ENCODE measurements around the gene SOX6.
A peak's percentile ranks its signal among the peaks of the same experiment; 100 is the strongest.

Gene SOX6

DNA sequence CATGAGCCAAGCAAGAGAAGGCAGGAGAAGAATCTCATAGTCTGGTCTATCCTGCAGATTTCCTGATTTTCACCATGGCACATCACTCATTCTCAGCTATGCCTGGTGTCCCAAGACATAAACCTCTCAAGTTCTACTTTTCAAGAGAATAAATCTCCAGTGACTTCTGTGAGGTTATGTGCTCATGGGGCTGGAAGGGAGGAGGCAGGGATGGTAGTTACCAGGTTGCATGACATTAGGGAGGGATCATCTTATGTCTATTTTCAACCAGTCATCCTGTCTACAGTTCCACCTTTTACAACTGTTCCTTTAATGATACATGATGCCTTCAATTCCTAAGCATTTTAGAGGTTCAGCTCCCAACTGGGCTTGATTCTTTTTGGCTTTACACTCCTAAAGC lies 297.7 kb downstream of the SOX6 start:
- CTCF ChIA-PET = no interaction called here

DNA sequence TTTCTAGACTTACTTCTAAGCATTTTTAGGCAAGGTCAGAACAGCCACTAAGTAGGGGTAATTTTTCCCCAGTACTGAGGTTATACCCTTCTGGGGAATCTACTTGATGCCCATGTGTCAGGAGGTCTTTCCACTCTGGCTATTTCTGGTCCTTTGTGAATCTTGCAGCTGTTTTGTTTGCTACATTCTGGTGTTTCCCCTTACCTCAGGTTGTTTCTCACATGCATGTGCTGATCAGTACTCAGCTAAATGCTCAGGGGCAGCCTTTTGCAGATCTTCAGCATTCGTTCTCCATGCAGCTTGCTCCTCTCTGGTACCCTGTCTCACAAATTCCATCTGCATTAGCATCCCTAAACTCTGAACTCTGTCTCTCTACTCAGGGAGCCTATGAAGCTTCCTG lies 303.6 kb downstream of the SOX6 start:
- no peak overlapping the region for H3K4me3 ChIP-seq (ENCODE audit: control insufficient read depth in 1 of 7, extremely low read depth in 1 of 7, insufficient read depth in 4 of 7, low read depth in 2 of 7, low read length in 6 of 7)
- DNase-seq = no peak
- 86% methylated on average over 1 of the region's 1 CpG for WGBS (ENCODE audit: insufficient coverage)
- H3K27me3 ChIP-seq (replicated peaks in 2 of 5; ENCODE audit: control insufficient read depth in 4 of 5, insufficient read depth in 5 of 5, low read length in 4 of 5) = peaks cover 0 to 2% (median 0%) of the 10 kb centered on the region in 5 experiments
- no peaks in the 10 kb centered on the region for H3K36me3 ChIP-seq (ENCODE audit: control insufficient read depth in 4 of 4, insufficient read depth in 4 of 4, low read length in 3 of 4)
- ChIA-PET CTCF (no interaction called here), POLR2A (no interaction called here)
- H3K4me1 ChIP-seq (ENCODE audit: control extremely low read depth in 1 of 4, control insufficient read depth in 4 of 4, insufficient read depth in 4 of 4, low read length in 3 of 4) = no peaks in the 10 kb centered on the region
- no peak overlapping the region for H3K27ac ChIP-seq (ENCODE audit: insufficient read depth in 1 of 2, low read depth in 1 of 2, low read length in 2 of 2, poor library complexity in 1 of 2, severe bottlenecking in 2 of 2)
- peaks cover 0 to 8% (median under 1%) of the 10 kb centered on the region in 5 experiments for H3K9me3 ChIP-seq (ENCODE audit: control extremely low read depth in 1 of 5, control insufficient read depth in 4 of 5, insufficient read depth in 2 of 5, low read depth in 1 of 5, low read length in 4 of 5)

More for the DNA sequence above, 297.7 kb downstream of the SOX6 start:
- Histone ChIP-seq H3K27me3 (replicated peaks in 2 of 5; ENCODE audit: control insufficient read depth in 4 of 5, insufficient read depth in 5 of 5, low read length in 4 of 5) (no peaks in the 10 kb centered on the region), H3K27ac (ENCODE audit: insufficient read depth in 1 of 2, low read depth in 1 of 2, low read length in 2 of 2, poor library complexity in 1 of 2, severe bottlenecking in 2 of 2) (no peak overlapping the region), H3K4me1 (ENCODE audit: control extremely low read depth in 1 of 4, control insufficient read depth in 4 of 4, insufficient read depth in 4 of 4, low read length in 3 of 4) (no peaks in the 10 kb centered on the region), H3K36me3 (ENCODE audit: control insufficient read depth in 4 of 4, insufficient read depth in 4 of 4, low read length in 3 of 4) (no peaks in the 10 kb centered on the region), H3K9me3 (ENCODE audit: control extremely low read depth in 1 of 5, control insufficient read depth in 4 of 5, insufficient read depth in 2 of 5, low read depth in 1 of 5, low read length in 4 of 5) (peaks cover 0 to 5% (median 1%) of the 10 kb centered on the region in 5 experiments), H3K4me3 (ENCODE audit: control insufficient read depth in 1 of 7, extremely low read depth in 1 of 7, insufficient read depth in 4 of 7, low read depth in 2 of 7, low read length in 6 of 7) (no peak overlapping the region)
- DNase-seq = no peak
- POLR2A ChIA-PET = no interaction called here

DNA sequence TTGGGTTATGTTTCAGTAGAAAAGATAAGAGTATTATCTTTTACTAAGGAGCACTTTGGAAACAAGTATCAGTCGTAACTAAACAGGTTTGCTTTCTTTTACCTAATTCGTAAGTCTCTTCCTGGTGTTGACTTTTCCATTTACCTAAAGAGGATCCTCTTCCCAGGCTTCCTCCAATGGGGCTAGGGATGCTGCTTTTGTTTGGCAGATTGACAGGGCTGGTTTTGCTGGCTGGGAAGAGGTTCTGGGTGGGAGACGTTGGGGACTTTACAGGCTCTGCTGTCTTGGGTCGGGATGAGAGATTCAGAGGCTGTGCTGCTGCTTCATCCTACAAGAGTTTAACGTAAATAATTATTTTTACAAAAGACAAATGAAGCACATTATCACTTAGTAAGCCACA lies 306.7 kb downstream of the SOX6 start:
- no peak overlapping the region for H3K27ac ChIP-seq (ENCODE audit: insufficient read depth in 1 of 2, low read depth in 1 of 2, low read length in 2 of 2, poor library complexity in 1 of 2, severe bottlenecking in 2 of 2)
- POLR2A ChIA-PET = no interaction called here
- no peak overlapping the region for H3K4me3 ChIP-seq (ENCODE audit: control insufficient read depth in 1 of 7, extremely low read depth in 1 of 7, insufficient read depth in 4 of 7, low read depth in 2 of 7, low read length in 6 of 7)
- H3K36me3 ChIP-seq (ENCODE audit: control insufficient read depth in 4 of 4, insufficient read depth in 4 of 4, low read length in 3 of 4) = no peaks in the 10 kb centered on the region
- peaks cover 0 to 4% (median 0%) of the 10 kb centered on the region in 5 experiments for H3K9me3 ChIP-seq (ENCODE audit: control extremely low read depth in 1 of 5, control insufficient read depth in 4 of 5, insufficient read depth in 2 of 5, low read depth in 1 of 5, low read length in 4 of 5)
- no peaks in the 10 kb centered on the region for H3K4me1 ChIP-seq (ENCODE audit: control extremely low read depth in 1 of 4, control insufficient read depth in 4 of 4, insufficient read depth in 4 of 4, low read length in 3 of 4)
- peaks cover 0 to 3% (median 0%) of the 10 kb centered on the region in 5 experiments for H3K27me3 ChIP-seq (replicated peaks in 2 of 5; ENCODE audit: control insufficient read depth in 4 of 5, insufficient read depth in 5 of 5, low read length in 4 of 5)
- DNase-seq = no peak
- WGBS (ENCODE audit: insufficient coverage) = 100% methylated on average over 2 of the region's 5 CpGs
- CTCF ChIA-PET = no interaction called here

DNA sequence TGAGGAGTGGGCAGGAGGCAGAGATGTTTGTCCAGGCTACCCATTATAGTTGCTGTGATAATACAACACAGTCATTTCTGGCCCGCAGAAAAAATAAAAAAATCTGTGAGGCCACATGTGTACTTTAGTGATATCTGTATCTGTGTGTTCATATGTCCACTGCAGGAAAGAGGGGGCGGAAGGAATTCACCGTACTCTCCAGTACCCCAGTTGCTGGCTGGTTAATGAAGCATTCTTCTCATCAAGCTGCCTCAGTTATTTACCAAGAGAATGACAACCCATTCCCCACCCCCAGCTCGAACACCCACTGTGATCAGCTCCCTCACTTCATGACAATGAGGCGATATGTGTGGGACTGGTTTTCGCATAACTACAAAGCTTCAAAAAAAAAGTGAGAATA lies 309.3 kb downstream of the SOX6 start:
- WGBS (ENCODE audit: insufficient coverage) = no CpG with 5 or more reads among the region's 6 CpGs
- H3K9me3 ChIP-seq (ENCODE audit: control extremely low read depth in 1 of 5, control insufficient read depth in 4 of 5, insufficient read depth in 2 of 5, low read depth in 1 of 5, low read length in 4 of 5) = peaks cover 0 to under 1% (median 0%) of the 10 kb centered on the region in 5 experiments
- ChIA-PET CTCF (interaction anchor here (0.7 kb wide), 1 partner anchor 15 kb away, joined by 3 read pairs; no protein-coding TSS in a partner anchor), POLR2A (no interaction called here)
- no peak overlapping the region for H3K27ac ChIP-seq (ENCODE audit: insufficient read depth in 1 of 2, low read depth in 1 of 2, low read length in 2 of 2, poor library complexity in 1 of 2, severe bottlenecking in 2 of 2)
- H3K4me1 ChIP-seq (ENCODE audit: control extremely low read depth in 1 of 4, control insufficient read depth in 4 of 4, insufficient read depth in 4 of 4, low read length in 3 of 4) = no peaks in the 10 kb centered on the region
- no peak overlapping the region for H3K4me3 ChIP-seq (ENCODE audit: control insufficient read depth in 1 of 7, extremely low read depth in 1 of 7, insufficient read depth in 4 of 7, low read depth in 2 of 7, low read length in 6 of 7)
- no peaks in the 10 kb centered on the region for H3K36me3 ChIP-seq (ENCODE audit: control insufficient read depth in 4 of 4, insufficient read depth in 4 of 4, low read length in 3 of 4)
- H3K27me3 ChIP-seq (replicated peaks in 2 of 5; ENCODE audit: control insufficient read depth in 4 of 5, insufficient read depth in 5 of 5, low read length in 4 of 5) = peaks cover 0 to 3% (median 0%) of the 10 kb centered on the region in 5 experiments
- DNase-seq = peak; percentile 12 to 58 (median 42)

DNA sequence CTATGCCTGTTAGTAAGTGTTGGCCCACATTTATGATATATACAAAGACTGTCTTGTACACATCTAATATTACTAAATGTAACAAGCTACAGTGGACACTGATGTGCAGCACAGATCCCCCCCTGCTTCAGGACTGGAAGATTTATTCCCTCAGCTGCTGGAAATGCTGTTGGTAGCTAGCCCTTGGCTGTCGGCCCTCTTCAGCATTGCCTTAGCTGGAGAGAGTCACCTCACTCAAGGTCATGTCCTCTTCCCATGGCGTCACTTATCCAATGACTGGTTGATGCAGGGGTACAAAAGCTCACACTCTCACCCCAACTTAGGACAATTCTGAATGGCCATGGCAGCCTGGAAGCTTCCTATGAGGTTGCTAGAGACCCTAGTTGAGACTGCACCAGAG lies 312.7 kb downstream of the SOX6 start:
- ChIA-PET POLR2A (no interaction called here), CTCF (interaction anchor here (2.1 kb wide), 1 partner anchor 10 kb away, joined by 7 read pairs; no protein-coding TSS in a partner anchor)
- no peaks in the 10 kb centered on the region for H3K4me1 ChIP-seq (ENCODE audit: control extremely low read depth in 1 of 4, control insufficient read depth in 4 of 4, insufficient read depth in 4 of 4, low read length in 3 of 4)
- H3K4me3 ChIP-seq (ENCODE audit: control insufficient read depth in 1 of 7, extremely low read depth in 1 of 7, insufficient read depth in 4 of 7, low read depth in 2 of 7, low read length in 6 of 7) = no peak overlapping the region
- no peak for DNase-seq
- H3K36me3 ChIP-seq (ENCODE audit: control insufficient read depth in 4 of 4, insufficient read depth in 4 of 4, low read length in 3 of 4) = no peaks in the 10 kb centered on the region
- H3K27me3 ChIP-seq (replicated peaks in 2 of 5; ENCODE audit: control insufficient read depth in 4 of 5, insufficient read depth in 5 of 5, low read length in 4 of 5) = peaks cover 0 to 3% (median 0%) of the 10 kb centered on the region in 5 experiments
- 100% methylated on average over 2 of the region's 2 CpGs for whole genome bisulfite sequencing (ENCODE audit: insufficient coverage)
- no peaks in the 10 kb centered on the region for H3K9me3 ChIP-seq (ENCODE audit: control extremely low read depth in 1 of 5, control insufficient read depth in 4 of 5, insufficient read depth in 2 of 5, low read depth in 1 of 5, low read length in 4 of 5)
- no peak overlapping the region for H3K27ac ChIP-seq (ENCODE audit: insufficient read depth in 1 of 2, low read depth in 1 of 2, low read length in 2 of 2, poor library complexity in 1 of 2, severe bottlenecking in 2 of 2)

DNA sequence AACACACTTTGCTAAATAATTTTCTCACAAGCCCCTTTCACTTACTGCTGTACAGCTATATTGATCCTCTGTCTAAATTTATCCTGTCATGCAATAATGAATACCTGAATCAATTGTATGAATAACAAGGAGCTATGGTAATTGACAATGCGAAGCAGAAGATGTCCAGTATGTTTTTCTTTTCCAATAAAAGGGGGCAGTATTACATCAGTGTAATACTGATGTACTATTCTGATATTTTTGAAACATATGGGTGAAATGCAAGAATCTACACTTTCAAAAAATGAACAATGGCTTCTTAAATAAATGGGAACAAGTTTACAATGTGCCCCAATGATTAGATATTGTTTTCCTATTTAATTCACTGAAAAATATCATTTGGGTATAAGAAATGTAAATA lies 315.1 kb downstream of the SOX6 start:
- WGBS (ENCODE audit: insufficient coverage) = no CpG with 5 or more reads among the region's 1 CpG
- CTCF ChIA-PET = interaction anchor here (1.1 to 1.2 kb wide), 2 partner anchors 9 to 100 kb away, joined by 3 to 5 read pairs; no protein-coding TSS in a partner anchor

DNA sequence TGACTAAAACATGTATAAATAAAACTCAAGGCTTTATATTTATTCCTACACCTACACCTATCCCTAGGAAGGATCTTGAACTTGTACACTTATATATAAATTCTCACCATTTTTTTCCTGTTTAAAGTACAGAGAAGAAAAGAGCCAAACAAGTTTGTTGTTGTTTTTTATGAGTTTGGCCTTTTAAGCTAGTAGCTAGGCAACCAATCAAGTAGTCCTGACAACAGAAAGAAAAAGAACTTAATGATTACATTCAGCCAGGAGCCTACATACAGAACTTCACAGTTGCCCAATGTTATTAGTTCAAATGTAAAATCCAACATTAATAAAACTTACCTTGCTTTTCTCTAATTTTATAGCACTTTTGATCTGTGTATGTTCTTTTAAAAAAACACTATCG lies 316.2 kb downstream of the SOX6 start:
- ChIA-PET CTCF (no interaction called here), POLR2A (no interaction called here)
- peak in 2 of 3 donors; percentile 5 to 8 for DNase-seq
- H3K9me3 ChIP-seq (ENCODE audit: control extremely low read depth in 1 of 5, control insufficient read depth in 4 of 5, insufficient read depth in 2 of 5, low read depth in 1 of 5, low read length in 4 of 5) = no peaks in the 10 kb centered on the region
- H3K27me3 ChIP-seq (replicated peaks in 2 of 5; ENCODE audit: control insufficient read depth in 4 of 5, insufficient read depth in 5 of 5, low read length in 4 of 5) = no peaks in the 10 kb centered on the region
- no peaks in the 10 kb centered on the region for H3K36me3 ChIP-seq (ENCODE audit: control insufficient read depth in 4 of 4, insufficient read depth in 4 of 4, low read length in 3 of 4)
- no peaks in the 10 kb centered on the region for H3K4me1 ChIP-seq (ENCODE audit: control extremely low read depth in 1 of 4, control insufficient read depth in 4 of 4, insufficient read depth in 4 of 4, low read length in 3 of 4)
- no peak overlapping the region for H3K4me3 ChIP-seq (ENCODE audit: control insufficient read depth in 1 of 7, extremely low read depth in 1 of 7, insufficient read depth in 4 of 7, low read depth in 2 of 7, low read length in 6 of 7)
- no peak overlapping the region for H3K27ac ChIP-seq (ENCODE audit: insufficient read depth in 1 of 2, low read depth in 1 of 2, low read length in 2 of 2, poor library complexity in 1 of 2, severe bottlenecking in 2 of 2)
- no CpG with 5 or more reads among the region's 1 CpG for WGBS (ENCODE audit: insufficient coverage)

More for the DNA sequence above, 315.1 kb downstream of the SOX6 start:
- POLR2A ChIA-PET = no interaction called here
- Histone ChIP-seq H3K27ac (ENCODE audit: insufficient read depth in 1 of 2, low read depth in 1 of 2, low read length in 2 of 2, poor library complexity in 1 of 2, severe bottlenecking in 2 of 2) (no peak overlapping the region), H3K27me3 (replicated peaks in 2 of 5; ENCODE audit: control insufficient read depth in 4 of 5, insufficient read depth in 5 of 5, low read length in 4 of 5) (no peaks in the 10 kb centered on the region), H3K4me1 (ENCODE audit: control extremely low read depth in 1 of 4, control insufficient read depth in 4 of 4, insufficient read depth in 4 of 4, low read length in 3 of 4) (no peaks in the 10 kb centered on the region), H3K36me3 (ENCODE audit: control insufficient read depth in 4 of 4, insufficient read depth in 4 of 4, low read length in 3 of 4) (no peaks in the 10 kb centered on the region), H3K9me3 (ENCODE audit: control extremely low read depth in 1 of 5, control insufficient read depth in 4 of 5, insufficient read depth in 2 of 5, low read depth in 1 of 5, low read length in 4 of 5) (no peaks in the 10 kb centered on the region), H3K4me3 (ENCODE audit: control insufficient read depth in 1 of 7, extremely low read depth in 1 of 7, insufficient read depth in 4 of 7, low read depth in 2 of 7, low read length in 6 of 7) (no peak overlapping the region)
- no peak for DNase-seq
